Type B pancreatic cell (in vitro differentiated cells): Measurements from ENCODE around the gene ANXA2. TPM values are rescaled to one million over a fixed set of nuclear protein-coding genes. Genes with fewer than 3 reads are reported as not detected.

Experiments
- DNase-seq: peaks from one replicate; pipeline ENCODE4 v3.0.0; 2021; ENCODE audit warnings: mixed read lengths; ENCODE audit not compliant: unreplicated experiment; ENCODE audit errors: extremely low spot score
- H3K27ac Mint-ChIP-seq: 2 replicates; pipeline ENCODE4 v1.8.0; 2021; ENCODE audit warnings: mild to moderate bottlenecking, mixed read lengths
- H3K27me3 Mint-ChIP-seq: 2 replicates; pipeline ENCODE4 v1.8.0; 2021; ENCODE audit warnings: mixed read lengths
- H3K36me3 Mint-ChIP-seq: 2 replicates; pipeline ENCODE4 v1.8.0; 2021; ENCODE audit warnings: mixed read lengths
- H3K4me1 Mint-ChIP-seq: one replicate; pipeline ENCODE4 v1.8.0; 2021; ENCODE audit warnings: mixed read lengths; ENCODE audit not compliant: unreplicated experiment
- H3K4me3 Mint-ChIP-seq: 2 replicates; pipeline ENCODE4 v1.8.0; 2021; ENCODE audit warnings: mild to moderate bottlenecking, mixed read lengths
- H3K9me3 Mint-ChIP-seq: 2 replicates; pipeline ENCODE4 v1.8.0; 2021; ENCODE audit warnings: mixed read lengths
- total RNA-seq: library from RNA; stranded (reverse); gene quantifications from 2 replicates; pipeline ENCODE4 v1.2.1, GENCODE V29; 2021; ENCODE audit warnings: low replicate concordance
- TF ChIP-seq, protein P1 (sequence below): fragments of 200-600 bp; sonication (generic); conservative IDR thresholded peaks from 2 replicates; pipeline ENCODE4 v1.5.0; 2021; ENCODE audit warnings: antibody characterized with exemption, mild to moderate bottlenecking

The ANXA2 gene
- total RNA-seq, 1 donor from 2014 or later: 493 TPM

GRCh38 chr15:60373327-60373726 lies 24.5 kb downstream of the ANXA2 start:
- peaks cover 59% of the 10 kb centered on the region for H3K36me3 Mint-ChIP-seq
- peaks cover 57% of the 10 kb centered on the region for H3K4me1 Mint-ChIP-seq
- peak overlapping the region; percentile 90 for H3K27ac Mint-ChIP-seq
- H3K4me3 Mint-ChIP-seq: peak overlapping the region; percentile 6
- TF ChIP-seq, protein P1, sequence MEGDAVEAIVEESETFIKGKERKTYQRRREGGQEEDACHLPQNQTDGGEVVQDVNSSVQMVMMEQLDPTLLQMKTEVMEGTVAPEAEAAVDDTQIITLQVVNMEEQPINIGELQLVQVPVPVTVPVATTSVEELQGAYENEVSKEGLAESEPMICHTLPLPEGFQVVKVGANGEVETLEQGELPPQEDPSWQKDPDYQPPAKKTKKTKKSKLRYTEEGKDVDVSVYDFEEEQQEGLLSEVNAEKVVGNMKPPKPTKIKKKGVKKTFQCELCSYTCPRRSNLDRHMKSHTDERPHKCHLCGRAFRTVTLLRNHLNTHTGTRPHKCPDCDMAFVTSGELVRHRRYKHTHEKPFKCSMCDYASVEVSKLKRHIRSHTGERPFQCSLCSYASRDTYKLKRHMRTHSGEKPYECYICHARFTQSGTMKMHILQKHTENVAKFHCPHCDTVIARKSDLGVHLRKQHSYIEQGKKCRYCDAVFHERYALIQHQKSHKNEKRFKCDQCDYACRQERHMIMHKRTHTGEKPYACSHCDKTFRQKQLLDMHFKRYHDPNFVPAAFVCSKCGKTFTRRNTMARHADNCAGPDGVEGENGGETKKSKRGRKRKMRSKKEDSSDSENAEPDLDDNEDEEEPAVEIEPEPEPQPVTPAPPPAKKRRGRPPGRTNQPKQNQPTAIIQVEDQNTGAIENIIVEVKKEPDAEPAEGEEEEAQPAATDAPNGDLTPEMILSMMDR: no peak
- no peaks in the 10 kb centered on the region for H3K9me3 Mint-ChIP-seq
- H3K27me3 Mint-ChIP-seq: no peaks in the 10 kb centered on the region
- DNase-seq: peak; percentile 60

DNA sequence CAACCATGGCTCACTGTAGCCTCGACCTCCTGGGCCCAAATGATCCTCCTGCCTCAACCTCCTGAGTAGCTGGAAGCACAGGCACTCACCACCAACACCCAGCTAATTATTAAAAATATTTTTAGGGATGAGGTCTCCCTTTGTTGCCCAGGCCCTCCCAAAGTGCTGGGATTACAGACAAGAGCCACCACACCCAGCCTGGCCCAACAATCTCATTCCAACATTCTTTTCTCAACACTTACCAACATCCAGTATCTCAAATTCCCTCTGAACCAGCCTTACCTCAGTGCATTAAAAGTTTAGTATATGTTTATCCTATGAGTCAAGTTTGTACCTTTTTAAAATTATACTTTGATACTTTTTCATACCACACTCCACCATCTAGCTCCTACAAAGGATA lies 25.0 kb downstream of the ANXA2 start:
- Mint-ChIP-seq H3K27ac (peak overlapping the region; percentile 90), H3K4me3 (peak overlapping the region; percentile 6), H3K4me1 (peaks cover 57% of the 10 kb centered on the region), H3K36me3 (peaks cover 56% of the 10 kb centered on the region), H3K9me3 (no peaks in the 10 kb centered on the region), H3K27me3 (no peaks in the 10 kb centered on the region)
- TF ChIP-seq, protein P1: no peak
- DNase-seq: no peak

DNA sequence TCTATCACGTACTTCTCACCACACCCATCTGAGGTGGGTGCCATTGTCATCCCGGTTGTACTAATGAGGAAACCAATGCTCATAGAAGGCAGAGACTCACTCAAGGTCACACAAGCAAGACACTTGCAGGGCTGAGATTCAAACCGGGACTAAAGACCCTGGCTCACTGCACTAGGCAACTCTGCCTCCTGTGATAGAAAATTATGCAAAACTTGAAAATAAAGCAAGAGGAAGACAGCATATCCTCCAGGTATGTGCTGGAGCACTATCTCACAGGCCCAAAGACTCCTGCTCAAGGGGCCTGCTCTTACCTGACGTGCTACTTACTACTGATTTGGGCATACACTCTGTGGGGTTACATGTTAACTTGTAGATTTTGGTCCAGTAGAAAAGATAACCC lies 25.6 kb downstream of the ANXA2 start:
- H3K4me1 Mint-ChIP-seq: peaks cover 57% of the 10 kb centered on the region
- peak; percentile 27 for DNase-seq
- peaks cover 54% of the 10 kb centered on the region for H3K36me3 Mint-ChIP-seq
- no peak overlapping the region for H3K4me3 Mint-ChIP-seq
- H3K27me3 Mint-ChIP-seq: no peaks in the 10 kb centered on the region
- no peaks in the 10 kb centered on the region for H3K9me3 Mint-ChIP-seq
- TF ChIP-seq, protein P1: no peak
- peak overlapping the region; percentile 90 for H3K27ac Mint-ChIP-seq

- Mint-ChIP-seq H3K36me3 (peaks cover 48% of the 10 kb centered on the region), H3K4me1 (peaks cover 52% of the 10 kb centered on the region), H3K27me3 (no peaks in the 10 kb centered on the region), H3K4me3 (peak overlapping the region; percentile 55), H3K9me3 (no peaks in the 10 kb centered on the region), H3K27ac (peak overlapping the region; percentile 70)
- TF ChIP-seq, protein P1: no peak
- no peak for DNase-seq
These were observed 26.4 kb downstream of the ANXA2 start for GRCh38 chr15:60371175-60372051.

- Mint-ChIP-seq H3K9me3 (no peaks in the 10 kb centered on the region), H3K36me3 (peaks cover 48% of the 10 kb centered on the region), H3K27ac (peak overlapping the region; percentile 70), H3K4me1 (peaks cover 46% of the 10 kb centered on the region), H3K4me3 (peak overlapping the region; percentile 9), H3K27me3 (no peaks in the 10 kb centered on the region)
- DNase-seq: no peak
- TF ChIP-seq, protein P1: no peak
These were observed 27.0 kb downstream of the ANXA2 start for GRCh38 chr15:60370869-60371136.
